ENCODE results near the gene PSMD1. TPM values are rescaled to one million over a fixed set of nuclear protein-coding genes. Genes with fewer than 3 reads are reported as not detected.

Gene PSMD1
- total and polyA plus RNA-seq, 4 donors = 30.1 to 91.1 (median 56.0) TPM

- peaks cover 0 to 2% (median 0%) of the 10 kb centered on the region in 4 donors for H3K36me3 ChIP-seq (ENCODE audit: control insufficient read depth in 4 of 4, insufficient read depth in 4 of 4, low read length in 4 of 4)
- H3K4me1 ChIP-seq (ENCODE audit: control insufficient read depth in 5 of 5, insufficient read depth in 5 of 5, low read length in 5 of 5) = peaks cover 0 to 30% (median 6%) of the 10 kb centered on the region in 5 donors
- 60 to 80% methylated on average over 4 of the region's 4 CpGs for WGBS, 2 donors
- DNase-seq (peak in 2 of 3 donors; percentile 55 to 61), ATAC-seq (ENCODE audit: insufficient read depth, low FRiP score) (no peak)
- no peaks in the 10 kb centered on the region for H3K27me3 ChIP-seq (ENCODE audit: control insufficient read depth in 3 of 3, insufficient read depth in 3 of 3, low read length in 2 of 3)
- H3K9ac ChIP-seq (ENCODE audit: insufficient read depth in 1 of 2, low read length in 2 of 2) = peak overlapping the region in 1 of 2 donors; percentile 83
- no peak overlapping the region for H3K27ac ChIP-seq (ENCODE audit: low read depth in 1 of 2, low read length in 1 of 2)
- no peak overlapping the region for H3K4me3 ChIP-seq
- no peaks in the 10 kb centered on the region for H3K9me3 ChIP-seq (ENCODE audit: control insufficient read depth in 4 of 4, insufficient read depth in 3 of 4, low read length in 3 of 4)
- TF ChIP-seq, protein P1, sequence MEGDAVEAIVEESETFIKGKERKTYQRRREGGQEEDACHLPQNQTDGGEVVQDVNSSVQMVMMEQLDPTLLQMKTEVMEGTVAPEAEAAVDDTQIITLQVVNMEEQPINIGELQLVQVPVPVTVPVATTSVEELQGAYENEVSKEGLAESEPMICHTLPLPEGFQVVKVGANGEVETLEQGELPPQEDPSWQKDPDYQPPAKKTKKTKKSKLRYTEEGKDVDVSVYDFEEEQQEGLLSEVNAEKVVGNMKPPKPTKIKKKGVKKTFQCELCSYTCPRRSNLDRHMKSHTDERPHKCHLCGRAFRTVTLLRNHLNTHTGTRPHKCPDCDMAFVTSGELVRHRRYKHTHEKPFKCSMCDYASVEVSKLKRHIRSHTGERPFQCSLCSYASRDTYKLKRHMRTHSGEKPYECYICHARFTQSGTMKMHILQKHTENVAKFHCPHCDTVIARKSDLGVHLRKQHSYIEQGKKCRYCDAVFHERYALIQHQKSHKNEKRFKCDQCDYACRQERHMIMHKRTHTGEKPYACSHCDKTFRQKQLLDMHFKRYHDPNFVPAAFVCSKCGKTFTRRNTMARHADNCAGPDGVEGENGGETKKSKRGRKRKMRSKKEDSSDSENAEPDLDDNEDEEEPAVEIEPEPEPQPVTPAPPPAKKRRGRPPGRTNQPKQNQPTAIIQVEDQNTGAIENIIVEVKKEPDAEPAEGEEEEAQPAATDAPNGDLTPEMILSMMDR (IDR thresholded peaks at IDR 0.05; ENCODE audit: control extremely low read depth, extremely low read depth) = no peak
Observed at GRCh38 chr2:231123362-231123898, 66.8 kb downstream of the PSMD1 start.

- peak within 1 kb of the TSS in 1 of 2 donors; percentile 83 for H3K9ac ChIP-seq (ENCODE audit: insufficient read depth in 1 of 2, low read length in 2 of 2)
- no peaks in the 10 kb centered on the region for H3K27me3 ChIP-seq (ENCODE audit: control insufficient read depth in 3 of 3, insufficient read depth in 3 of 3, low read length in 2 of 3)
- TF ChIP-seq, protein P1 (IDR thresholded peaks at IDR 0.05; ENCODE audit: control extremely low read depth, extremely low read depth) = no peak
- WGBS, 2 donors = 56 to 64% methylated on average over 5 of the region's 5 CpGs
- no peaks in the 10 kb centered on the region for H3K36me3 ChIP-seq (ENCODE audit: control insufficient read depth in 4 of 4, insufficient read depth in 4 of 4, low read length in 4 of 4)
- H3K9me3 ChIP-seq (ENCODE audit: control insufficient read depth in 4 of 4, insufficient read depth in 3 of 4, low read length in 3 of 4) = no peaks in the 10 kb centered on the region
- H3K27ac ChIP-seq (ENCODE audit: low read depth in 1 of 2, low read length in 1 of 2) = peak within 1 kb of the TSS in 1 of 2 donors; percentile 40
- no peak within 1 kb of the TSS for H3K4me3 ChIP-seq
- peaks cover 0 to 30% (median 6%) of the 10 kb centered on the region in 5 donors for H3K4me1 ChIP-seq (ENCODE audit: control insufficient read depth in 5 of 5, insufficient read depth in 5 of 5, low read length in 5 of 5)
- DNase-seq (peak in 2 of 3 donors; percentile 61 to 73), ATAC-seq (ENCODE audit: insufficient read depth, low FRiP score) (no peak)
Observed at GRCh38 chr2:231124838-231125568, 68.3 kb downstream of the PSMD1 start, which contains the start of gene HTR2B. HTR2B (minus strand) TSS chr2:231125042; CDS start chr2:231123764, 1,278 bp downstream.

- no peaks in the 10 kb centered on the region for H3K36me3 ChIP-seq (ENCODE audit: control insufficient read depth in 4 of 4, insufficient read depth in 4 of 4, low read length in 4 of 4)
- H3K27me3 ChIP-seq (ENCODE audit: control insufficient read depth in 3 of 3, insufficient read depth in 3 of 3, low read length in 2 of 3) = no peaks in the 10 kb centered on the region
- DNase-seq (no peak), ATAC-seq (ENCODE audit: insufficient read depth, low FRiP score) (no peak)
- H3K4me3 ChIP-seq = no peak overlapping the region
- peaks cover 0 to 33% (median 6%) of the 10 kb centered on the region in 5 donors for H3K4me1 ChIP-seq (ENCODE audit: control insufficient read depth in 5 of 5, insufficient read depth in 5 of 5, low read length in 5 of 5)
- H3K27ac ChIP-seq (ENCODE audit: low read depth in 1 of 2, low read length in 1 of 2) = no peak overlapping the region
- no peak overlapping the region for H3K9ac ChIP-seq (ENCODE audit: insufficient read depth in 1 of 2, low read length in 2 of 2)
- H3K9me3 ChIP-seq (ENCODE audit: control insufficient read depth in 4 of 4, insufficient read depth in 3 of 4, low read length in 3 of 4) = no peaks in the 10 kb centered on the region
- WGBS, 2 donors = 95 to 97% methylated on average over 7 of the region's 7 CpGs
- TF ChIP-seq, protein P1 (IDR thresholded peaks at IDR 0.05; ENCODE audit: control extremely low read depth, extremely low read depth) = no peak
Observed at GRCh38 chr2:231126123-231126522, 69.5 kb downstream of the PSMD1 start.

Measured in lung (tissue), 12 donors.